Astrocyte (in vitro differentiated cells and primary cell): ENCODE results near the gene PROKR1.

ENCODE experiments used
- CTCF ChIP-seq: IDR thresholded peaks from 2 replicates; pipeline ENCODE4 v1.5.1; 2011; ENCODE audit warnings: low read depth, mild to moderate bottlenecking, inconsistent platforms, low read length, moderate library complexity; ENCODE audit not compliant: insufficient read depth
- EZH2 ChIP-seq: IDR thresholded peaks from 2 replicates; pipeline ENCODE4 v1.6.1; 2012; ENCODE audit warnings: mild to moderate bottlenecking, low read length, inconsistent platforms; ENCODE audit not compliant: insufficient read depth

DNA sequence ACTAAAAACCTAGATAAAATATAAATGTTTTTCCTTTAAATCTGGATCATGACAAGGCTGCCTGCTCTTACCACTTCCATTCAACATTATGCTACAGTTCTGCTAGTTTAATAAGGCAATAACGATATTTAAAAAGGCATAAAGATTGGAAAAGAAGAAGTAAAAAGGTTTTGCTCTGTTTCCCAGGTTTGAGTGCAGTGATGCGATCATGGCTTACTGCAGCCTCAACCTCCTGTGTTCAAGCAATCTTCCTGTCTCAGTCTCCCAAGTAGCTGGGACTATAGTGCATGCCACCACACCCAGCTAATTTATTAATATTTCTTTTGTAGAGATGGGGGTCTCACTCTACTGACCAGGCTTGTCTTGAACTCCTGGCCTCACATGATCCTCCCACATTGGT lies 40.8 kb downstream of the PROKR1 start:
- TF ChIP-seq CTCF = no peak
- TF ChIP-seq EZH2 = no peak
